GM23338 (cell line): ENCODE data around the gene CNDP1. TPM values are rescaled to one million over a fixed set of nuclear protein-coding genes. Genes with fewer than 3 reads are reported as not detected.

Experiments
- ATAC-seq: fragments of 200-7000 bp; cut with Tn5 transposase; 3 replicates; pipeline ENCODE4 v1.9.1; 2020
- DNase-seq: peaks from one replicate; pipeline ENCODE4 v3.0.0-alpha.2; 2015; ENCODE audit warnings: low spot score
- H2AFZ ChIP-seq: fragments of 200-600 bp; sonication (generic); 2 replicates; pipeline ENCODE4 v1.8.0; 2016; ENCODE audit warnings: antibody characterized with exemption, mild to moderate bottlenecking, moderate library complexity
- H3F3A ChIP-seq: fragments of 200-600 bp; sonication (generic); replicated peaks from 2 replicates; pipeline ENCODE4 v1.8.0; 2017; ENCODE audit warnings: antibody characterized with exemption, mixed run types, low read depth
- H3K27ac ChIP-seq: fragments of 200-600 bp; sonication (generic); 2 replicates; pipeline ENCODE4 v1.6.1; 2016; ENCODE audit warnings: low read depth
- H3K27me3 ChIP-seq: fragments of 200-600 bp; sonication (generic); 2 replicates; pipeline ENCODE4 v1.8.0; 2016; ENCODE audit warnings: mild to moderate bottlenecking, mixed run types, moderate library complexity; ENCODE audit not compliant: insufficient read depth
- H3K36me3 ChIP-seq: fragments of 200-600 bp; sonication (generic); 2 replicates; pipeline ENCODE4 v1.8.0; 2016; ENCODE audit warnings: mild to moderate bottlenecking; ENCODE audit not compliant: insufficient read depth
- H3K4me1 ChIP-seq: fragments of 200-600 bp; sonication (generic); 2 replicates; pipeline ENCODE4 v1.8.0; 2016; ENCODE audit warnings: mild to moderate bottlenecking, moderate library complexity; ENCODE audit not compliant: insufficient read depth
- H3K4me2 ChIP-seq: fragments of 200-600 bp; sonication (generic); 2 replicates; pipeline ENCODE4 v1.7.1; 2017; ENCODE audit warnings: mixed run types
- H3K4me3 ChIP-seq: fragments of 200-600 bp; sonication (generic); 2 replicates; pipeline ENCODE4 v1.6.1; 2016; ENCODE audit warnings: mixed run types
- H3K79me2 ChIP-seq: fragments of 200-600 bp; sonication (generic); replicated peaks from 2 replicates; pipeline ENCODE4 v1.8.0; 2017; ENCODE audit warnings: mild to moderate bottlenecking; ENCODE audit not compliant: insufficient read depth
- H3K9me2 ChIP-seq: fragments of 200-600 bp; sonication (generic); 2 replicates; pipeline ENCODE4 v1.8.0; 2017; ENCODE audit not compliant: insufficient read depth
- H4K20me1 ChIP-seq: fragments of 200-600 bp; sonication (generic); replicated peaks from 2 replicates; pipeline ENCODE4 v1.8.0; 2017; ENCODE audit warnings: mild to moderate bottlenecking; ENCODE audit not compliant: insufficient read depth
- H3K27ac Mint-ChIP-seq: 2 replicates; pipeline ENCODE4 v1.8.0; 2020; ENCODE audit warnings: inconsistent platforms, mild to moderate bottlenecking, moderate library complexity, mixed read lengths
- H3K27me3 Mint-ChIP-seq: 3 replicates; pipeline ENCODE4 v1.8.0; 2022; ENCODE audit warnings: low read depth, mild to moderate bottlenecking, moderate library complexity, mixed read lengths, inconsistent platforms; ENCODE audit not compliant: insufficient read depth, poor library complexity
- H3K36me3 Mint-ChIP-seq: 3 replicates; pipeline ENCODE4 v1.8.0; 2021; ENCODE audit warnings: low read depth, mild to moderate bottlenecking, inconsistent platforms, moderate library complexity, mixed read lengths
- H3K4me1 Mint-ChIP-seq: 3 replicates; pipeline ENCODE4 v1.8.0; 2020; ENCODE audit warnings: mild to moderate bottlenecking, inconsistent platforms, mixed read lengths
- H3K4me3 Mint-ChIP-seq: 3 replicates; pipeline ENCODE4 v1.8.0; 2021; ENCODE audit warnings: moderate library complexity, mild to moderate bottlenecking, inconsistent platforms, mixed read lengths
- H3K9me3 Mint-ChIP-seq: 3 replicates; pipeline ENCODE4 v1.8.0; 2020; ENCODE audit warnings: moderate library complexity, mild to moderate bottlenecking, inconsistent platforms, mixed read lengths
- CREB1 ChIP-seq: fragments of 250-450 bp; sonication (Bioruptor Pico); IDR thresholded peaks from 2 replicates; pipeline ENCODE4 v1.5.0; 2020; ENCODE audit warnings: low read depth, mild to moderate bottlenecking, moderate library complexity
- CTCF ChIP-seq, 2 experiments: fragments of 200-600 bp in 1 of 2; sonication (generic) in 1 of 2; conservative IDR thresholded peaks; 2 replicates each; pipeline versions ENCODE4 v1.5.1 to v1.6.1; 2016 to 2017; ENCODE audit warnings: antibody characterized with exemption in 2 of 2, low read depth in 2 of 2, mild to moderate bottlenecking in 2 of 2, moderate library complexity in 1 of 2
- ETS1 ChIP-seq: IDR thresholded peaks from 2 replicates; pipeline ENCODE4 v1.6.1; 2016; ENCODE audit warnings: antibody characterized with exemption
- EZH2 ChIP-seq: fragments of 200-600 bp; sonication (generic); IDR thresholded peaks from one replicate; pipeline ENCODE4 v1.8.0; 2017; ENCODE audit warnings: antibody characterized with exemption, mild to moderate bottlenecking, low read depth; ENCODE audit not compliant: unreplicated experiment
- NANOG ChIP-seq: IDR thresholded peaks from 2 replicates; pipeline ENCODE4 v1.6.1; 2016; ENCODE audit warnings: antibody characterized with exemption, borderline replicate concordance
- REST ChIP-seq: IDR thresholded peaks from one replicate; pipeline ENCODE4 v1.6.1; 2018; ENCODE audit warnings: antibody characterized with exemption; ENCODE audit not compliant: unreplicated experiment
- ZNF114 ChIP-seq: fragments of 250-450 bp; sonication (Bioruptor Pico); IDR thresholded peaks from 2 replicates; pipeline ENCODE4 v1.5.0; 2020; ENCODE audit warnings: mild to moderate bottlenecking, moderate library complexity
- ZNF331 ChIP-seq: fragments of 250-450 bp; sonication (Bioruptor Pico); IDR thresholded peaks from 2 replicates; pipeline ENCODE4 v1.5.0; 2020; ENCODE audit warnings: low read depth, mild to moderate bottlenecking, moderate library complexity
- ZNF462 ChIP-seq: fragments of 250-450 bp; sonication (Bioruptor Pico); IDR thresholded peaks from 2 replicates; pipeline ENCODE4 v1.5.0; 2020; ENCODE audit warnings: mild to moderate bottlenecking, moderate library complexity
- polyA plus RNA-seq: library from polyadenylated mRNA; unstranded; fragments of >200 nt; fragmentation: Nextera tagmentation; extraction: Ambion mirVana; gene quantifications from 2 replicates; pipeline ENCODE4 v1.2.1, GENCODE V29; 2016
- total RNA-seq: library from RNA; depleted of rRNA; stranded (reverse); fragments of >200 nt; shearing (Covaris generic); gene quantifications from 2 replicates; pipeline ENCODE4 v1.2.3, GENCODE V29; 2014

The CNDP1 gene
- total and polyA plus RNA-seq, 2 experiments from 2014 or later: 0.03 to 0.11 TPM

DNA sequence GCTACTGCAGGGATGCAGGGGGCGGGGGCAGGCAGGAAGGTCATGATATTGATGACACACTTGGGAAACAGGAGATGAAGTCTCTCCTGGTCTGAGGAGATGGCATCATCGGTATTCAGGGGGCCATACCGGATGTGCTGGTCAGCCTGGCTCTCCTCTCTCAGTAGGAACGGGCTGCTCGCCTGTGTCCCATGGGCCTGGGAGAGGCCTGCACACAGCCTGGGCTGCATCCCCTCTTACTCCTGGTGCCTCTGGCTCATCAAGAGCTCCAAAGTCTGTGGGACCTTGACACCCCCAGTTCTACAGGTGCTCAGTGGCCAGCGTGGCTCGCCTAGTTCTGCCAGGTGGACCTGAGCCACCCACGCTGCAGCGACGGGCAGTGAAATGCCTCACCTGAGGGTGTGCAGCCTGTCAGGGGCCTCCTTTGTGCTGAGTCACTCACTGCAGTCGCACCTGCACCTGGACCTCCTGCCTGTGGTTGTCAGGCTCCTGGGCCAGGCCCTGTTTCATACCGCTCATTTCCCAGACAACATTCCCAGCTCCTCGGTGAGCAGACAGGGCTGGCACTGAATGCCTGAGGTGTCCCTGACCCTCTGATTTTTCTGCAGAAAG, 18.6 kb upstream of the CNDP1 start:
- no peaks in the 10 kb centered on the region for H3K9me2 ChIP-seq
- Mint-ChIP-seq H3K4me3 (no peak overlapping the region), H3K27ac (no peak overlapping the region), H3K4me1 (no peaks in the 10 kb centered on the region), H3K9me3 (peaks cover 3% of the 10 kb centered on the region), H3K27me3 (peaks cover 9% of the 10 kb centered on the region), H3K36me3 (peaks cover 90% of the 10 kb centered on the region)
- H3K79me2 ChIP-seq: no peaks in the 10 kb centered on the region
- no peaks in the 10 kb centered on the region for H3K27me3 ChIP-seq
- ATAC-seq (no peak), DNase-seq (no peak)
- H3K36me3 ChIP-seq: peaks cover 10% of the 10 kb centered on the region; the same call in 1 of the 2 replicates
- no peaks in the 10 kb centered on the region for H3K4me1 ChIP-seq
- no peak overlapping the region for H3K27ac ChIP-seq
- H2AFZ ChIP-seq: no peak overlapping the region
- H3F3A ChIP-seq: no peaks in the 10 kb centered on the region
- TF ChIP-seq ZNF114 (CRISPR knock-in tag): no peak
- TF ChIP-seq ZNF462 (CRISPR knock-in tag): no peak
- TF ChIP-seq REST: no peak
- TF ChIP-seq ZNF331 (CRISPR knock-in tag): no peak
- TF ChIP-seq CTCF (conservative IDR thresholded peaks at IDR 0.05; ENCODE audit: low read depth in 2 of 2): no peak
- TF ChIP-seq NANOG: no peak
- no peak for TF ChIP-seq CREB1 (CRISPR knock-in tag)
- TF ChIP-seq EZH2: no peak
- no peak for TF ChIP-seq ETS1
- no peak overlapping the region for H3K4me2 ChIP-seq
- peaks cover 3% of the 10 kb centered on the region; the same call in 1 of the 2 replicates for H4K20me1 ChIP-seq
- H3K4me3 ChIP-seq: no peak overlapping the region
